Umbilical cord (tissue), 2 donors: ENCODE measurements around the gene PSMB2. TPM values are rescaled to one million over a fixed set of nuclear protein-coding genes. Genes with fewer than 3 reads are reported as not detected.
"Not testable (repeated sequence)": the region's sequence is repeated elsewhere in the genome, so short reads cannot be mapped to it uniquely, and the experiment has no call there.

Experiments used
- DNase-seq: peaks from one replicate; pipeline ENCODE4 v3.0.0-alpha.2; 2015; ENCODE audit warnings: low spot score
- total RNA-seq: library from RNA; depleted of rRNA; stranded (reverse); fragments of >200 nt; gene quantifications from one replicate; pipeline ENCODE4 v1.2.3, GENCODE V29; 2014; ENCODE audit warnings: low replicate concordance; ENCODE audit not compliant: insufficient read depth

The PSMB2 gene
- total RNA-seq, 1 donor from 2014 or later = 14.4 TPM

DNA sequence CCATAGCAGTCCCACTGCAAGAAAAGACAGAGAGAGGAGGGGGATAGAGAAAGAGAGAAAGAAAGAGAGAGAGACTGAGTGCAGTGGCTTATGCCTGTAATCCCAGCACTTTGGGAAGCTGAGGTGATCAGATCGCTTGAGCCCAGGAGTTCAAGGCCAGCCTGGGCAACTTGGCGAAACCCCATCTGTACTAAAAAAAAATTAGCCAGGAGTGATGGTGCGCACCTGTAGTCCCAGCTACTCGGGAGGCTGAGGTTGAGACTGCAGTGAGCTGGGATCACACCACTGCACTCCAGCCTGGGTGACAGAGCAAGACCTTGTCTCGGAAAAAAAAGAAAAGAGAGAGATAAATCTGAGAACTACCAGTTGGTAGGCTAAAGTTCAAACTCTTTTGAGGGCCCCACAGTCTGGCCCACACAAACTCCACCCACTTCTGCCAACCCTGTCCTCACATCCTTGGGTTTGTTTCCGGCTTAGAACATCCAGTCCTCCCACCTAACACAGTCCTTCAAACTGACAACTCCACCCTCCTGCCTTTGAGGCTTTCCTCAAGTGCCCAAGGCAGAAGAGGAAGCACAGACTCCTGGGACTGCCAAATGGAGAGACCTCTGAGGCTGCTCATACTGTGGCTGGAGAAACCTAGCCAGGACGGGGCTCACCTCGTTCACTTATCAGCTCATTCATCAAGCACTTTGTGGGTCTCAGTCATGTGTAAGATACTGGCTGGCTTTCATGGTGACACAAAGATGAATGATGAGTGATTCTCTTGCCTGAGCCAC, 48.1 kb downstream of the PSMB2 start:
- DNase-seq = no peak

DNA sequence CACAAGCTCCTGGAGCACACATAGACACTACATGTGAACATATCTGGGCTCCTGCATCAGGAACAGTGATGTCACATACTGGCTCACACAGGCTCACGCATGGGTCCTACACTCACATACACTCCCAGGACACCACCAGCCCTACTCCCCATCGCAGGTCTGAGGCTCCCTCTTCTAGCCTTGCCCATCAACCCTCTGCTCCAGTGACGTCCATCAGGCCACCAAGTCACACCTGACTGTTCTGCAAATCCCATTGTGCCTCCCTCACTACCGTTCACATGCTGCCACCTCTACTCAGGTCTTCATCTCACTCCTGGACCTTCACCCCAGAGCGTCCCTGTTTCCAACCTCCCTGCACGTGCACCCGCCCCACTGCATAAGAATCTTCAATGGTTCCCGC, 50.1 kb downstream of the PSMB2 start:
- no peak for DNase-seq

DNA sequence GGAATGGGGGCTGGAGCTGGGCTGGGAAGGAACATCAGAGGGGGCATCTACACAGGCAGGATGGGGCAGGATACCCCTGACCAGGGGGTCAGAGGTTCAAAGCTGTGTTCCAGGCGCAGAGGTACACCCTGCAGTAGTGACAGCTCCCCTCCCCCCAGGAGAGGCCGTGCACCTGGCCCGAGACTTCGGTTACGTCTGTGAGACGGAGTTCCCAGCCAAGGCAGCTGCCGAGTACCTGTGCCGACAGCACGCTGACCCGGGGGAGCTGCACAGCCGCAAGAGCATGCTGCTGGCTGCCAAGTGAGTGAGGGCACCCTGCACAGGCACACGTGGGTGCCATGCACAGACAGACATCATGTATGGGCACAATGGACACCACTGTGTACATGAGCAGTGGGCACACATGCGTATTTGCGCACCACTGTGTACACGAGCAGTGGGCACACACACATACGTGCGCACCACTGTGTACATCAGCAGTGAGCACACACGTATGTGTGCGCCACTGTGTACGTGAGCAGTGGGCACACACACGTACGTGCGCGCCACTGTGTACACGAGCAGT, 50.8 kb downstream of the PSMB2 start:
- no peak for DNase-seq

DNA sequence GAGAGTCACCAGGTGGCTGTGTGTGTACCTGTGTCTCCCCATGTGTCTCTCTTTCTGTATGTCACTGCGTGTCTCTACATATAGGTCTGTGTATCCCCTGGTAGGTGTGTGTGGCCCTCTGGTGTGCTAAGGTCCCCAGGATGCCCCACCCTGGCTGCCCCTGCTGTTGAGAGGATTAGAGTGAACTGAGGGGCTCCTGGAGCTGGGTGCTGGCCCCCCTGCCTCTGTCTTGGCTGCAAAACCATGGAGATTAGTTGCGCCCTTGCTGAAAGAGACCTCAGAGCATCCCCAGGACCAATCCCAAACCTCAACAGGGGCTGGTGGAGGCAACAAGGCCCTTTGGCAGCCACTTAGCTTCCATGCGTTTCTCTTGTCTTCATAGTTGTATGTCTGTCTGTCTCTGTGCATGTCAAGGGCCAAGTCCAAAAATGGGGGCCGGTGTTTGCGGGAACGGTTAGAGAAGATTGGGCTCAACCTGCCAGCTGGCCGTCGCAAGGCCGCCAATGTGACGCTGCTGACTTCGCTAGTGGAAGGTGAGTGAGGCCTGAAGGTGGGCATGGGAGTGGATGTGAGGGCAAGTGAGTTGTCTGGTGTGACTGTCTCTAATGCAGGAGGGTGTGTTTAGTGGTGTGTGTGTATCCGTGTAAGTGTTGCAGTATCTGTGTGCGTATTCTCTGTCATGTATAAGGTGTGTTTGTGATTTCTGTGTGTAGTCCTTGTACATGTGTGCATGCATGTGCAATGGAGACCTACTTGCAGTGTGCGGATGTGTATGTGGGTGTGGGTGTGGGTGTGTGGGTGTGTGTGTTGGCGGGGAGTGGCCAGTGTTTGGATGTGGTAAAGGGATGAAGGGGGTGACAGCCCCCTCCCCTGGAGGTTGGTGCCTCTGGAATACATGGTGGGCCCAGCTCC, 51.6 kb downstream of the PSMB2 start:
- no peak for DNase-seq

DNA sequence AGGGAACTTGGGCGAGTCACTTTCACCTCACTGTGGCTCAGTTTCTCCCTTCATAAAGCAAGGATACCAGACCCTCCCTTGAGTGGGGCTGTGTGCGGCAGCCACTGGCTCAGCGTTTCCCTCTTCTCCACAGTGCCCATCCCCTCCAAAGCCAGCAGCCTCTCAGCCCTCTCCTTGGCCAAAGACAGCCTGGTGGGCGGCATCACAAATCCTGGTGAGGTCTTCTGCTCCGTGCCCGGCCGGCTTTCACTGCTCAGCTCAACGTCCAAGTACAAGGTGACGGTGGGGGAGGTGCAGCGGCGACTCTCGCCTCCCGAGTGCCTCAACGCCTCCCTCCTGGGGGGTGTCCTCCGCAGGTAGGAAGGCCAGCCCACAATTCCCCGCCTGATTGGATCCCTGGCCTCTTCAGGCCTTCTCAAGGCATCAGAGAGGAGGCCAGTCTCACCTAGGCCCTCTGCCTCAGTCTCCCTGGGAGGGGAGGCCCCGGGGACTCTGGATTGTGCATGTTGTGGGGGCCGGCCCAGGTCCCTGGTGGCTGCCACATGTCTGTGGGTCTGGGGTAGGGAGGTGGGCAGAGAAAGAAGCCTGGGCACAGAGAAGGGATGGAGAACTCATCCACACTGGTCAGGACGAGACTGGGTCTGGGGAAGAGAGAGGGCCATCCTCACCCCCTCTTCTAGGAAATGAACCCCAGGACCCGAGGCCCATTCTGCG, 53.0 kb downstream of the PSMB2 start:
- DNase-seq = no peak

DNA sequence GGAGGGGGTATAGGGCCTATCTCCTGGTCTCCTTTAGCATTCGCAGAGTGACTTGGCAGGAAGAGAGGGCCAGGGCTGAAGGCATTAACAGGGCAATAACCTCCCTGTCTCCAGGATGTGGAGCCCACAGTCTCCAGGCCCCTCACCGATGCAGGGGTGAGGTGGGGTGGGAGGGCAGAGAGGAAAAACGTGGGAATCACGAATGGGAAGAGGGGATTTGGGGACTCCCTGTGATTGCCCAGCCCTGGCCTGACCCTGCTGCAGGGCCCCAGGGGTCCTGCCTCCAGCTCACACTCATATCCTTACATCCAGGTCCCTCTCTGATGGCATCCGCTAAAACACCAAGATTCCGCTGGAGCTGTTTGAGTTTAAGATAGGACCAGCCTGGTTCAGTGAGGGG, 53.6 kb downstream of the PSMB2 start:
- no peak for DNase-seq

DNA sequence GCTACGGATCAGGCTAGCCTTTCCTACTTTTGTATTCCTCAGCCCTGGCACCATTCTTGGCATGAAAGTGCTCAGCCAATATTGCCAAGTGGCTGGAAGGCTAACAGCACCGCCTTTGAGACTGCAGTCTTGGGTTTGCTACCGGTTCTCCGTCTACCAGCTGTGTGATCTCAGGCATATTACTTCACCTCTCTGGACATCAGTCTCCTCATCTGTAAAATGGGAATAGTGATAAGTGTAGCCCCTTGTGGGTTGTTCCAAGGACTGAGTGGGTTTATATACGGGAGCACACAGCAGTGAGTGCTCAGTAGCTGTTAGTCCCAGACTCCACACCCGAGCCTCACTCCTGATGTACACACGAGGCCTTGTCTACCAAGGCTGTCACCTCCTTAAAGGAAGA, 54.5 kb downstream of the PSMB2 start:
- DNase-seq = no peak

DNA sequence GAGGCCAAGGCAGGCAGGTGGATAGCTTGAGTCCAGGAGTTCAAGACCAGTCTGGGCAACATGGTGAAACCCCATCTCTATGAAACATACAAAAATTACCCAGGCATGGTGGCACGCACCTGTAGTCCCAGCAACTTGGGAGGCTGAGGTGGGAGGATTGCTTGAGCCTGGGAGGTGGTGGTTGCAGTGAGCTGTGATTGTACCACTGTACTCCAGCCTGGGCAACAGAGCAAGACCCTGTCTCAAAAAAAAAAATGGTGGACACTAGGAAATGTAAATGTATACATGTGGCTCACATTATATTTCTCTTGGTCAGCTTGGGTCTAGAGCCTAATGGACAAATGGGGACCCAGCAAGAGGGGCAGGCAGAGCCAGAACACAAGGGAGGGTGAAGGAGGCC, 55.5 kb downstream of the PSMB2 start:
- DNase-seq = not testable (repeated sequence)

DNA sequence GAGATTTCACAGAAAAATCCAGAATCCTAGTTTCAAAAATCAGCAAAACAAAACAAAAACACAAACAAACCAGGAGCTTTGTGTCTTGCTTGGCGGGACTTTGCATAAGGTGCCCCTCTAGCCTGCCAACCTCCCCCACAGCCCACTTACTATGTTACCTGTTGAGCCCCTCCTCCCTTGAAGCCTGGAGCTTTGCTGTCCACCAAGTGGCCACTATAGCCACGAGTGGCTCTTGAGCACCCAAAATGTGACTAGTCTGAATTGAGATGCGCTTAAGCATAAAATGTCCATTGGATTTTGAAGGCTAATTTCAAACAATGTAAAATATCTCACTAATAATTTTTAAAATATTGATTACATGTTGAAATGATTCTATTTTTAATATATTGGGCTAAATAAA, 56.0 kb downstream of the PSMB2 start:
- no peak for DNase-seq

DNA sequence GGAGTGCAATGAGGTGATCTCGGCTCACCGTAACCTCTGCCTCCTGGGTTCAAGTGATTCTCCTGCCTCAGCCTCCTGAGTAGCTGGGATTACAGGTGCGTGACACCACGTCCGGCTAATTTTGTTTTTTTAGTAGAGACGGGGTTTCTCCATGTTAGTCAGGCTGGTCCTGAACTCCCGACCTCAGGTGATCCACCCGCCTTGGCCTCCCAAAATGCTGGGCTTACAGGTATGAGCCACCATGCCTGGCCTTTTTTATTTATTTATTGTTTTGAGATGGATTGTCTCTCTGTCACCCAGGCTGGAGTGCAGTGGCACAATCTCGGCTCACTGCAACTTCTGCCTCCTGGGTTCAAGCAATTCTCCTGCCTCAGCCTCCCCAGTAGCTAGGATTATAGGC, 59.7 kb downstream of the PSMB2 start:
- DNase-seq = not testable (repeated sequence)

DNA sequence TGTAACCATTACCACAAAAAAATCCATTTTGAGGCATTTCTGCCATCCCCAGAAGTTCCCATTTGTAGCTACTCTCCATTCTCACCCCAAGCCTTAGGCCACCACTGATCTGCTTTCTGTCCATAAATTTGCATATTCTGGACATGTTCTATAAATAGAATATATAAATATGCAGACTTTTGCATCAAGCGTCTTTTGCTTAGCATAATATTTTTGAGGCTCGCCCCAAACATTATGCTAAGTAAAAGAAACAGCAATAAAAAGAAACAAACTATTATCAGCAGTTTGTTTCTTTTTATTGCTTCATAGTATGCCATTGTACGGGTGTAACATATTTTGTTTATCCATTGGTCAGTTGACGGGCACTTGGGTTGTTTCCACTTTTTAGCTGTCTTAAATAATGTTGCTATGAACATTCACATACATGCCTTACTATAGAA, 60.4 kb downstream of the PSMB2 start:
- no peak for DNase-seq

DNA sequence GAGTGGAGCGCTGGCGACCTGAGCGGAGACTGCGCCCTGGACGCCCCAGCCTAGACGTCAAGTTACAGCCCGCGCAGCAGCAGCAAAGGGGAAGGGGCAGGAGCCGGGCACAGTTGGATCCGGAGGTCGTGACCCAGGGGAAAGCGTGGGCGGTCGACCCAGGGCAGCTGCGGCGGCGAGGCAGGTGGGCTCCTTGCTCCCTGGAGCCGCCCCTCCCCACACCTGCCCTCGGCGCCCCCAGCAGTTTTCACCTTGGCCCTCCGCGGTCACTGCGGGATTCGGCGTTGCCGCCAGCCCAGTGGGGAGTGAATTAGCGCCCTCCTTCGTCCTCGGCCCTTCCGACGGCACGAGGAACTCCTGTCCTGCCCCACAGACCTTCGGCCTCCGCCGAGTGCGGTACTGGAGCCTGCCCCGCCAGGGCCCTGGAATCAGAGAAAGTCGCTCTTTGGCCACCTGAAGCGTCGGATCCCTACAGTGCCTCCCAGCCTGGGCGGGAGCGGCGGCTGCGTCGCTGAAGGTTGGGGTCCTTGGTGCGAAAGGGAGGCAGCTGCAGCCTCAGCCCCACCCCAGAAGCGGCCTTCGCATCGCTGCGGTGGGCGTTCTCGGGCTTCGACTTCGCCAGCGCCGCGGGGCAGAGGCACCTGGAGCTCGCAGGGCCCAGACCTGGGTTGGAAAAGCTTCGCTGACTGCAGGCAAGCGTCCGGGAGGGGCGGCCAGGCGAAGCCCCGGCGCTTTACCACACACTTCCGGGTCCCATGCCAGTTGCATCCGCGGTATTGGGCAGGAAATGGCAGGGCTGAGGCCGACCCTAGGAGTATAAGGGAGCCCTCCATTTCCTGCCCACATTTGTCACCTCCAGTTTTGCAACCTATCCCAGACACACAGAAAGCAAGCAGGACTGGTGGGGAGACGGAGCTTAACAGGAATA, 64.0 kb downstream of the PSMB2 start:
- peak; percentile 24 for DNase-seq

DNA sequence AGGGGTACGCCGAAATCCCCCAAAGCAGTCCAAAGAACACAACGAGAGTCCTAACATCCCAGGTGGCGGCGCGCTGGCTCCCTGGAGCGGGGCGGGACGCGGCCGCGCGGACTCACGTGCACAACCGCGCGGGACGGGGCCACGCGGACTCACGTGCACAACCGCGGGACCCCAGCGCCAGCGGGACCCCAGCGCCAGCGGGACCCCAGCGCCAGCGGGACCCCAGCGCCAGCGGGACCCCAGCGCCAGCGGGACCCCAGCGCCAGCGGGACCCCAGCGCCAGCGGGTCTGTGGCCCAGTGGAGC, 64.6 kb downstream of the PSMB2 start:
- DNase-seq = not testable (repeated sequence)

DNA sequence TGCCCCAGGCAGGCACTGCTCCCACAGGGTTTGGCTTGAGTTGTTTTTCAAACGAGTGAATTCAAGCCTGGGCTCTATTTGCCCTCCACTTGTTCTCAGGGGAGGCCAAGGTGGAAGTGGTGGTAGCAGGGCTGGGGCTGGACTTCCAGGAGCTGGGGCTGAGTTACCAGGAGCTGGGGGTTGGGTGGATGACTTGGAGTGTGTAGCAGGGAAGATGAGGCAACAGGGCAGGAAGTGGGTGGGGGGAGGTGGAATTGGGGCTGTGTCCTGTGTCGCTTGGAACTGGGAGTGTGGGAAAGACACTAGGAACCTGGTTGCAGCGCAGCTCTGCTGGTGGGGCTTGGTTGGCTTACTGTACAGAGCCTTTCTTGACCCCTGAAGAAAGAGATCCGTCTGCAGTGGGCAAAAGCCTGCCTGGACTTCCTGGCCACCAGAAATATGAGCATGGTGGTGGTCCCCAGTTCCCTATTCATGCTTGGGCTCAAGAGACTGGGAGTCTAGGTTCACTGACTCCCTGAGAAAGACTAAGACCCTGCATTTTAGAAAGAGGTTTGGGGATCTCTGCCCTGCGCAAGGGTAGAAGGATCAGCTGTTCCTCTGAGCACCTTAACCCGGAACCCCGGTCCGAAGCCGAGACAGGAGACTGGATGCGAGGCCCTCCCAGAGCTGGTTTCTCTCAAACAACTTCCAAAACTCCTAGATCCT, 65.1 kb downstream of the PSMB2 start:
- no peak for DNase-seq

DNA sequence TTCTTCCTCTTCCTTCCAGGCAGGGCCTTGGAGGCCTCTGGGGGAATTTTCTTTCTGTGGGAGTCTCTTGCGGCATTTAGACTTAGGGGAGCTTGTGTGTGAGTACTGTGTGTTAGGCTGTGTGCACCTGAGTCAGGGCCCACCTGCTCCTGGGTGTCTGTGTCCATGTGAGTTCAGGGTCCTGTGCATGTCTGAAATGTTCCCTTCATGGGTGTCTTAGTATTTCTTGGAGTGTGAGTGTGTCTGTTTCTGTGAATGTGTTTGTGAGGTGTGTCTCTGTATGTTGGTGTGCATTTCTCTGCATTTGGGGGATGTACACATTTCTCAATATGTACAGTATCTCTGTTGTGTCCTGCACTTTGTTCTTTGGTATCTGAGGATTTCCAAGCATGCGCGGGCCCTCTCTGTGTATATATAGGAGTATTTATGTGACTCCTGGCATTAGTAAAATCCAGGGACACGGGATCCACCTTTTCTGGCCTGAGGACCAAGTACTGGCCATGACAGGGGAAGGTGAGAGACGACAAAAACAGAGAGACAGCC, 65.8 kb downstream of the PSMB2 start:
- DNase-seq = no peak

DNA sequence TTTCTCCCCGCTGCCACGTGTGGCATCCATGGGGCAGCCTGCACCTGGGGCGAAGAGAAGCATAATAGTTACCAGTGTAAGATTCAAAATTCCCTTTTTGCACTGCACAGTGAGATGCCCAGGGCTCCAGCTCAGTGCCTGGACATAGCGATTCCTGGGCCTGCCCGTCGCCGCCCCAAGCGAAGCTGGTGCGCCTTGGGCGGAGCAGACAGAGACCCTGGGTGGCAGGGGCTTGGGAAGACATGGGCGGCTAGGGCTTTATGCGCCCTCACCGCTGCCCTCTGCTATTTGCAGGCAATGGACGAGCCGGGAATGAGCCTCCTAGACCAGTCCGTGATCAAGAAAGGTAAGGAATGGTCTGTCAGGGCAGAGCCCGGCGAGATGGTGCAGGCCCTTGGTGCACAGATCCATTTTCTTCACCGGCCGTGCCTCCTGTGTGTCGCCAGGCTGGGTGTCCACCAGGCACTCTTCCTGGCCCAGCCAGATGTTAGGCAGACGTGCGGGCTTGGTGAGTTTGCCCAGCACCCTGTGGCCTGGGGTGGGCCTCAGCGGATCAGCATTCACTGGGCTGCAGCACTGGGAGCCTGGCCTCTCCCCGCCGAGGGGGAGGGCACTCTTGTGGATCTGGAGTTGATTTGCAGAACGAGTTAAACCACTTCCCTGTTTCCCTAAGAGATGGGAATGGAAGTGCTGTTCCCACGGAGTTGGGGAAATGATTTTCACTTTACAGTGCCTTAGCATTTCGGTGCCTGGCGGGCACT, 66.5 kb downstream of the PSMB2 start:
- DNase-seq = no peak

DNA sequence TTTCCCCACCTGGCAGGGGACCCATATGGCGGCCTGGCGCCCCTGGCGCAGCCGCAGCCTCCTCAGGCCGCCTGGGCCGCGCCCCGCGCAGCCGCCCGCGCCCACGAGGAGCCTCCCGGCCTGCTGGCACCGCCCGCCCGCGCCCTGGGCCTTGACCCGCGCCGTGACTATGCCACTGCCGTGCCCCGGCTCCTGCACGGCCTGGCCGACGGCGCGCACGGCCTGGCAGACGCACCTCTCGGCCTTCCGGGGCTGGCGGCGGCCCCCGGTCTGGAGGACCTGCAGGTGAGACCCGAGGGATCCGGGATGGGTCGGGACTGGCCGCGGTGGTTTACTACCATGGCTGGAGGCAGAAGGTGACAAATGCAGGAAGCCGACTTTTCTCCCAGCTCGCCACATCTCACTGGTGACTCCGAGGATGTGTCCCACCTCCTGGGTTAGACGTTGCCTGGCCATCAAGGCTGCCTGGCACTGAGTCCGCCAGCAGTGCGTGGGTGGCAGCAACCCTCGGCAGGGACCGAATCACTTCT, 67.1 kb downstream of the PSMB2 start:
- no peak for DNase-seq

DNA sequence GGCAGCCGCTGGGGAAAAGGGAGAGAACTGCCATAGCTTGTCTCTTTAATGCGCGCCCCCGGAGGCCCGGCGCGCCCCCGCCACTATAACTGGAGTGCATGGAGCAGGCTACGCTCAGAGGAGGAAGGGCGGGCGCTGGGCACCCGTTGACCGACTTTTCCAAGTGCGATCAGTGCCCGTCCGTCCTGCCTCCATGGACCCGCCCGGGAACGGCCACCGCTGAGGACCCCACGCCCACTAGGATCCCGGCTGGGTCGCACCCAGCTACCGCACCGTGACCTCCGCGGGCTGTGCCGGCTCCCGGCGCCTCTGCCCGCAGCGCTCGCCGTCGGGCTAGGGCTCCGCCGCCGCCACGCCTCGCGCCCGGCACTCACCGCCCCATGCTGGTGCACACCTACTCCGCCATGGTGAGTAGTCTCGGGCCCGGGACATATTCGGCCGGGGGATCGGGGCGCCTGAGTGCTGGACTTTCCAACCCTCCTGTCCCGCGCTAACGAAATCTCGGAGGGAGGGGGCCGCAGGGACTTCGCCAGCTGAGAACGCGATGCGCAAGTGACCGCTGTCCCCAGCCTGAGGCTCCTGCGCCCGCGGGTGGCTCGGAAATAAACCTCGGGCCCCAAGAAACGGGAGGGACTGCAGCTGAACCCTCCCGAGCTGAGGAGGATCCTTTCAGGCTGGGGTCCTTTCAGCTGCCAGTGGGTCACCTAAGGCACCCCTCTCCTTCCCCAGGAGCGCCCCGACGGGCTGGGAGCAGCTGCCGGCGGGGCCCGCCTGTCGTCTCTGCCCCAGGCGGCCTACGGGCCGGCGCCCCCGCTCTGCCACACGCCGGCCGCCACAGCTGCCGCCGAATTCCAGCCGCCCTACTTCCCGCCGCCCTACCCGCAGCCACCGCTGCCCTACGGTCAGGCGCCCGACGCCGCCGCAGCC, 67.9 kb downstream of the PSMB2 start, which contains the start of gene TFAP2E:
Gene TFAP2E, plus strand, starts transcription at position 117 of the 927 bp plus-strand sequence. Its CDS starts 264 bp downstream, at position 381.
- DNase-seq = peak; percentile 32
